HCT116 (cell line): ENCODE measurements around the gene EVC2. TPM values are rescaled to one million over a fixed set of nuclear protein-coding genes. Genes with fewer than 3 reads are reported as not detected.

Source experiments
- ATAC-seq: fragments of 200-7000 bp; cut with Tn5 transposase; 2 replicates; pipeline ENCODE4 v1.9.1; 2020; ENCODE audit warnings: mild to moderate bottlenecking, moderate library complexity
- BruUV-seq: library from RNA; stranded (reverse); fragments of 400-500 nt; replicated peaks from 2 replicates; lab custom pipeline; 2021; lab: Mats Ljungman, UMichigan
- CTCF ChIA-PET: fragments of 300-600 bp; sonication (Branson Sonifier 250); formaldehyde crosslinking; loops from one replicate; lab custom pipeline; 2021; ENCODE audit warnings: antibody characterized with exemption; lab: Charles Lee
- POLR2A ChIA-PET: fragments of 300-600, 350-600 bp; sonication (Branson Sonifier 250); formaldehyde crosslinking; loops from one replicate; lab custom pipeline; 2021; ENCODE audit warnings: antibody characterized with exemption; lab: Charles Lee
- RAD21 ChIA-PET, 2 experiments: fragments of 300-600 bp; sonication (Branson Sonifier 250); formaldehyde crosslinking; loops; one replicate each; lab custom pipeline; 2023; ENCODE audit warnings: low total read pairs in 2 of 2; ENCODE audit not compliant: uncharacterized antibody in 2 of 2, unreplicated experiment in 2 of 2, low non-redundant PET in 1 of 2; lab: Charles Lee
- DNase-seq: peaks from one replicate; pipeline ENCODE4 v3.0.0-alpha.2; 2010; ENCODE audit warnings: low read depth, low spot score
- H2AFZ ChIP-seq: fragments of 200-600 bp; shearing (Covaris generic), sonication (generic); 2 replicates; pipeline ENCODE4 v1.6.1; 2017; ENCODE audit warnings: low read depth, mixed run types, mixed read lengths, antibody characterized with exemption, low read length; ENCODE audit not compliant: poor library complexity, severe bottlenecking
- H3K27ac ChIP-seq: 2 replicates; pipeline ENCODE4 v1.5.1; 2012; ENCODE audit warnings: low read depth, low read length
- H3K27me3 ChIP-seq: fragments of 200-600 bp; sonication (generic); 2 replicates; pipeline ENCODE4 v1.6.1; 2016; ENCODE audit warnings: mixed run types, low read length, mixed read lengths; ENCODE audit not compliant: insufficient read depth
- H3K36me3 ChIP-seq, 2 experiments: fragments of 200-500 bp in 1 of 2; fragments of 200-600 bp in 1 of 2; sonication (Bioruptor generic) in 1 of 2; sonication (generic) in 1 of 2; 2 replicates each; pipeline versions ENCODE4 v1.5.1 to v1.6.1; 2014 to 2016; ENCODE audit warnings: low read length in 2 of 2, inconsistent platforms in 1 of 2, mixed read lengths in 1 of 2, mixed run types in 1 of 2; ENCODE audit not compliant: insufficient read depth in 2 of 2, control insufficient read depth in 1 of 2
- H3K4me1 ChIP-seq, 2 experiments: fragments of 200-600 bp in 1 of 2; sonication (generic) in 1 of 2; 2 replicates each; pipeline versions ENCODE4 v1.5.1 to v1.6.1; 2012 to 2017; ENCODE audit warnings: low read length in 2 of 2, inconsistent platforms in 1 of 2, mild to moderate bottlenecking in 1 of 2, mixed read lengths in 1 of 2, mixed run types in 1 of 2, moderate library complexity in 1 of 2; ENCODE audit not compliant: insufficient read depth in 2 of 2, control insufficient read depth in 1 of 2
- H3K4me2 ChIP-seq: fragments of 200-600 bp; sonication (generic); 2 replicates; pipeline ENCODE4 v1.6.1; 2017; ENCODE audit warnings: mixed run types, low read length, mixed read lengths
- H3K4me3 ChIP-seq, 2 experiments: fragments of 200-600 bp in 1 of 2; sonication (generic) in 1 of 2; replicated peaks in 1 of 2; 2 replicates each; pipeline ENCODE4 v1.5.1; 2011 to 2016; ENCODE audit warnings: low read length in 2 of 2, control low read depth in 1 of 2, low read depth in 1 of 2, mild to moderate bottlenecking in 1 of 2, mixed read lengths in 1 of 2, mixed run types in 1 of 2
- H3K79me2 ChIP-seq: fragments of 200-600 bp; sonication (generic); 2 replicates; pipeline ENCODE4 v1.6.1; 2017; ENCODE audit warnings: mild to moderate bottlenecking, mixed run types, low read length, moderate library complexity, mixed read lengths; ENCODE audit not compliant: insufficient read depth
- H3K9ac ChIP-seq: fragments of 200-600 bp; sonication (generic); 2 replicates; pipeline ENCODE4 v1.6.1; 2016; ENCODE audit warnings: low read length, mixed read lengths
- H3K9me2 ChIP-seq: fragments of 200-600 bp; sonication (generic), shearing (Covaris generic); 2 replicates; pipeline ENCODE4 v1.6.1; 2017; ENCODE audit warnings: mixed run types, mild to moderate bottlenecking, moderate library complexity; ENCODE audit not compliant: insufficient read depth
- H3K9me3 ChIP-seq, 2 experiments: fragments of 200-500 bp in 1 of 2; fragments of 200-600 bp in 1 of 2; sonication (Bioruptor generic) in 1 of 2; sonication (generic) in 1 of 2; 2 replicates each; pipeline ENCODE4 v1.6.1; 2014 to 2017; ENCODE audit warnings: low read length in 2 of 2, mixed read lengths in 2 of 2, inconsistent platforms in 1 of 2, low read depth in 1 of 2, mild to moderate bottlenecking in 1 of 2, mixed run types in 1 of 2, moderate library complexity in 1 of 2; ENCODE audit not compliant: control insufficient read depth in 1 of 2, insufficient read depth in 1 of 2
- H4K20me1 ChIP-seq: fragments of 200-600 bp; sonication (generic), shearing (Covaris generic); 2 replicates; pipeline ENCODE4 v1.6.1; 2017; ENCODE audit warnings: mixed run types, mild to moderate bottlenecking, moderate library complexity; ENCODE audit not compliant: insufficient read depth
- ATF3 ChIP-seq: IDR thresholded peaks from 2 replicates; pipeline ENCODE4 v1.6.1; 2012
- EZH2phosphoT487 ChIP-seq: fragments of 200-600 bp; IDR thresholded peaks from 2 replicates; pipeline ENCODE4 v1.6.1; 2018; ENCODE audit warnings: antibody characterized with exemption, borderline replicate concordance
- MAX ChIP-seq: IDR thresholded peaks from 2 replicates; pipeline ENCODE4 v1.6.1; 2012
- POLR2A ChIP-seq: IDR thresholded peaks from 2 replicates; pipeline ENCODE4 v1.7.0; 2011; ENCODE audit warnings: borderline replicate concordance; ENCODE audit not compliant: insufficient read depth, insufficient read length; ENCODE audit errors: extremely low read depth
- POLR2AphosphoS5 ChIP-seq: IDR thresholded peaks from 2 replicates; pipeline ENCODE4 v1.6.1; 2011; ENCODE audit warnings: mild to moderate bottlenecking, low read depth, low read length, moderate library complexity
- REST ChIP-seq: IDR thresholded peaks from 2 replicates; pipeline ENCODE4 v1.6.1; 2012; ENCODE audit warnings: low read depth
- SP1 ChIP-seq: IDR thresholded peaks from 2 replicates; pipeline ENCODE4 v1.6.1; 2012; ENCODE audit warnings: low read depth
- ZBTB33 ChIP-seq: IDR thresholded peaks from 2 replicates; pipeline ENCODE4 v1.6.1; 2011; ENCODE audit warnings: mild to moderate bottlenecking, low read length, moderate library complexity; ENCODE audit not compliant: insufficient replicate concordance; ENCODE audit errors: extremely low read depth
- intact Hi-C: fragments of 100-400 bp; cut with micrococcal nuclease; formaldehyde crosslinking; loops from 2 replicates; pipeline ENCODE4 v1.10.0; 2022
- total RNA-seq: library from RNA; stranded (reverse); gene quantifications from one replicate; pipeline ENCODE4 v1.2.1, GENCODE V29; 2021; ENCODE audit not compliant: unreplicated experiment

The EVC2 gene
- total RNA-seq, 1 experiment from 2014 or later, result not detected

GRCh38 chr4:5561286-5561685 is 147.1 kb downstream of the EVC2 start:
- ChIA-PET CTCF (no interaction called here), RAD21 (no interaction called here), POLR2A (no interaction called here)
- BruUV-seq, result no TSS peak
- Histone ChIP-seq H3K9ac (no peak overlapping the region), H3K27me3 (peaks cover 19% of the 10 kb centered on the region; the same call in 1 of the 2 replicates), H3K4me2 (no peak overlapping the region), H3K79me2 (no peaks in the 10 kb centered on the region), H4K20me1 (no peaks in the 10 kb centered on the region), H3K9me2 (no peaks in the 10 kb centered on the region), H3K9me3 (no peaks in the 10 kb centered on the region), H3K27ac (no peak overlapping the region), H3K4me3 (no peak overlapping the region), H3K4me1 (no peaks in the 10 kb centered on the region), H3K36me3 (no peaks in the 10 kb centered on the region), H2AFZ (no peak overlapping the region)
- TF ChIP-seq MAX (no peak), EZH2phosphoT487 (no peak), SP1 (no peak), REST (no peak)
- no peak for ATAC-seq
- no peak for DNase-seq
- intact Hi-C loops, result no loop called here

- Histone ChIP-seq H3K9me3 (no peaks in the 10 kb centered on the region), H4K20me1 (no peaks in the 10 kb centered on the region), H3K9me2 (no peaks in the 10 kb centered on the region), H3K27me3 (peaks cover 34% of the 10 kb centered on the region), H3K4me2 (no peak overlapping the region), H3K27ac (no peak overlapping the region), H3K4me3 (no peak overlapping the region), H3K4me1 (no peaks in the 10 kb centered on the region), H3K79me2 (no peaks in the 10 kb centered on the region), H3K36me3 (no peaks in the 10 kb centered on the region), H3K9ac (no peak overlapping the region), H2AFZ (no peak overlapping the region)
- ChIA-PET CTCF (no interaction called here), RAD21 (no interaction called here), POLR2A (no interaction called here)
- no TSS peak for BruUV-seq
- intact Hi-C loops, result no loop called here
- ATAC-seq, result no peak
- TF ChIP-seq ATF3, result no peak
- no peak for TF ChIP-seq POLR2AphosphoS5
- TF ChIP-seq ZBTB33, result no peak
- no peak for TF ChIP-seq POLR2A
- DNase-seq, result no peak
Observed at GRCh38 chr4:5558502-5558901, 149.9 kb downstream of the EVC2 start.
